ENCODE data around the gene ATP7A. TPM values are rescaled to one million over a fixed set of nuclear protein-coding genes. Genes with fewer than 3 reads are reported as not detected.

The ATP7A gene
- total RNA-seq, 2 experiments from 2014 or later: 8.0 TPM

- H3K4me1 Mint-ChIP-seq (ENCODE audit: low read depth): no peaks in the 10 kb centered on the region
- CTCF ChIA-PET: no interaction called here
- no peak for DNase-seq
- H3K27me3 Mint-ChIP-seq: no peaks in the 10 kb centered on the region
- no peaks in the 10 kb centered on the region for H3K9me3 Mint-ChIP-seq
- intact Hi-C loops (cut with micrococcal nuclease): loop anchor here (5.0 kb wide), 1 partner anchor 35 kb away; no protein-coding TSS in a partner anchor
- peaks cover 8% of the 10 kb centered on the region for H3K36me3 Mint-ChIP-seq
- POLR2A ChIA-PET: no interaction called here
- H3K4me3 Mint-ChIP-seq: no peak overlapping the region
- H3K27ac Mint-ChIP-seq: no peak overlapping the region
These were observed 67.0 kb downstream of the ATP7A start for GRCh38 chrX:77977518-77977917.

DNA sequence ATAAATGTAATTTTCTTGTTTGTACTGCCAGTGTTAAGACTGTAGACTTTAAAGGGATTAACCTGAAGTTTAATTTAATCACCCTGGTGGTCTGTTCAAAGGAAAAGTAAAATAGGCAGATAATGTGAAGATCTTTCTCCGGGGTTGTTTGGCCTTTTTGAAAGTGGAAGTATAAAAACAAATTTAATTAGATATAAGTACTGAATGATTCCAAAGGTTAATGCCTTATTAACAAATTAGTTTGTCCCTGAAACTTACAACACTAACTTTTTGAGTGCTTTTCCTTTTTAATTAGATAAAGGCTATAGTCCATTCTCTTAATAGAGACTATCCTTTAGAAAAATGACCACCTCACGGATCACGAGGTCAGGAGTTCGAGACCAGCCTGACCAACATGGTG is 69.4 kb downstream of the ATP7A start:
- H3K36me3 Mint-ChIP-seq: peaks cover 8% of the 10 kb centered on the region
- H3K27ac Mint-ChIP-seq: no peak overlapping the region
- no peaks in the 10 kb centered on the region for H3K4me1 Mint-ChIP-seq (ENCODE audit: low read depth)
- H3K27me3 Mint-ChIP-seq: no peaks in the 10 kb centered on the region
- intact Hi-C loops (cut with micrococcal nuclease): loop anchor here (5.0 kb wide), 1 partner anchor 32 kb away; no protein-coding TSS in a partner anchor
- ChIA-PET CTCF (no interaction called here), POLR2A (no interaction called here)
- H3K9me3 Mint-ChIP-seq: no peaks in the 10 kb centered on the region
- H3K4me3 Mint-ChIP-seq: no peak overlapping the region
- no peak for DNase-seq

DNA sequence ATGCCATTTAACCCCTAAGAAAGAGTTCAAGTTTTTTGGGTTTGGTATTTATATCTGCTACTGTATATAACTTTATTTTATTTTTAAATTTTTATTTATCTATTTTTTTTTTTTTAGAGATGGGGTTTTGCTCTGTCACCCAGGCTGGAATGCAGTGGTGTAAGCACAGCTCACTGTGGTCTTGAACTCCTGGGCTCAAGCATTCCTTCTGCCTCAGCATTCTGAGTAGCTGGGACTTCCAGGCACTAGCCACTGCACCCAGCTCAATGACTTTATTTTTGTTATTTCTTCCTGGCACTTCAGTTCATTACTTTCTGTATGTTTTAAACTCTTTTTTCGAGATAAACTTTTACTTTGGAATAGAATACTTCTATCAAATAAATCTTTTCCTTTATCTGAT is 101.4 kb downstream of the ATP7A start:
- intact Hi-C loops (cut with micrococcal nuclease): loop anchor here (5.0 kb wide), 1 partner anchor 35 kb away; no protein-coding TSS in a partner anchor
- POLR2A ChIA-PET: no interaction called here
- Mint-ChIP-seq H3K4me3 (no peak overlapping the region), H3K9me3 (no peaks in the 10 kb centered on the region), H3K36me3 (peaks cover 9% of the 10 kb centered on the region), H3K4me1 (ENCODE audit: low read depth) (no peaks in the 10 kb centered on the region), H3K27me3 (no peaks in the 10 kb centered on the region), H3K27ac (no peak overlapping the region)
- CTCF ChIA-PET: no interaction called here
- DNase-seq: no peak

DNA sequence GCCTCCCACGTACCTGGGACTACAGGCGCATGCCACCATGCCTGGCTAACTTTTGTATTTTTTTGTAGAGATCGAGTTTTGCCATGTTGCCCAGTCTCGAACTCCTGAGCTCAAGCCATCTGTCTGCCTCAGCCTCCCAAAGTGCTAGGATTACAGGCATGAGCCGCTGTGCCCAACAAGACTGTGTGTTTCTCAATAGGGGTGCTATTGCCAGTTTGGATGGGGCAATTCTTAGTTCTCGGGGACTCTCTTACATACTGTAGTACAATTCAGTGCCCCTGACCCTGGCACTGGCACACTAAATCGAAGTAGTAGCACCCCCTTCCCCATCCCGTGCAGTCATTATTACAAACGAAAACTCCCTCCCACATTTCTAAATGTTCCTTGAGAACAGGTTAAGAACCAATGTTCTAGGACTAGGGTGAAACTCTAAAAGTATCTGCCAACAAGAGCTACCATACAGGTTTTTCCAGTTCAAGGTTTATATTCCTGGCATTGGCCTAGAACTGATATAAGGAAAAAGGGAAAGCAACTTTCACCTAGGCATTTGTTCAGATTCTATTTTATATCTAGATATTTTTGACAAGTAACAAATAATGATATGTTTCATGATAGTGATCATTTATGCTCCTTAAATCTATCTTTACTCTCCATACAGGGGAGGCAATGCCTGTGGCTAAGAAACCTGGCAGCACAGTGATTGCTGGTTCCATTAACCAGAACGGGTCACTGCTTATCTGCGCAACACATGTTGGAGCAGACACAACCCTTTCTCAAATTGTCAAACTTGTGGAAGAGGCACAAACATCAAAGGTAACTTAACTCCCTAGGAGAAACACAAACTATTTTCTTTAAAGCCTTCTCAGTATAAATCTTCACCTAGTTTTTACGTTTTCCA is 109.3 kb downstream of the ATP7A start:
- Mint-ChIP-seq H3K27ac (no peak overlapping the region), H3K9me3 (no peaks in the 10 kb centered on the region), H3K4me1 (ENCODE audit: low read depth) (peaks cover 8% of the 10 kb centered on the region), H3K4me3 (no peak overlapping the region), H3K36me3 (peaks cover 9% of the 10 kb centered on the region), H3K27me3 (no peaks in the 10 kb centered on the region)
- ChIA-PET CTCF (no interaction called here), POLR2A (interaction anchor here (0.5 kb wide), 1 partner anchor 37 kb away, joined by 3 read pairs; no protein-coding TSS in a partner anchor)
- intact Hi-C loops (cut with micrococcal nuclease): loop anchor here (5.0 kb wide), 1 partner anchor 72 kb away; no protein-coding TSS in a partner anchor
- no peak for DNase-seq

DNA sequence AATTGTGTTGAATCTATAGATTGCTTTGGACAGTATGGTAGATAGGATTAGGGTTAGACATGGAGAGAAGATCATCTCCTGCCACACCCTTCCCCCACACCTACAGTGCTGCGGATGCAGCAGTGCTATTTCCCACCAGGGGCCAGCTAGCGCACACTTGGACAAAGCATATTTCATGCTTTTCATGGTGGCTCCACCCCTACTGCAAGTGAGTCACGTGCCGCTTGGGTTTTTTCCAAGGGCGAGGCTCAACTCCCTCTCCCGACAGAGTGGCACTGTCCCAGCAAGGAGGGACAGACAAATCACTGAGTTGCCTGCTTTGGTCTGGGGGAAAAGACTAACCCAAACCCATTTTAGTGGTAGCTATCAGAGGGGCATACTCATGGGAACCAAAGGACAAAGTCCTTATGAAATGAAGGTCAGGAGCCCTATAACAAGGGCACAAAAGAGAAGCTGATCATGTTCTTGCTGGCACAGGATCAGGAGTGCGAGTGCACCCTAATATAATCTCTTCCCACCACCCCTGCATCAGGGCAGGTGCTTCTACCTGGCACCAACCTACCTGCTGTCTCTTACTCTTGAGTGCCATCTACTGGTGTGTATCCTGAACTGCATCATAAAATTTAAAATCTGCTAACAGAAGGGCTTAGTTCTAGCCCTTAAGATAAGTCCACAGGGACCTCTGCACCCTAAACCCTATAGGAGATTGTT is 114.0 kb downstream of the ATP7A start:
- H3K36me3 Mint-ChIP-seq: no peaks in the 10 kb centered on the region
- H3K4me3 Mint-ChIP-seq: no peak overlapping the region
- H3K9me3 Mint-ChIP-seq: no peaks in the 10 kb centered on the region
- no peaks in the 10 kb centered on the region for H3K27me3 Mint-ChIP-seq
- no peaks in the 10 kb centered on the region for H3K4me1 Mint-ChIP-seq (ENCODE audit: low read depth)
- intact Hi-C loops (cut with micrococcal nuclease): loop anchor here (1.0 to 5.0 kb wide), 2 partner anchors 68 to 114 kb away; partner anchors contain the start of gene ATP7A
- DNase-seq: peak; percentile 10
- no peak overlapping the region for H3K27ac Mint-ChIP-seq
- ChIA-PET POLR2A (interaction anchor here (1.2 kb wide), 1 partner anchor 125 kb away, joined by 3 read pairs; the partner anchor contains the start of gene COX7B), CTCF (interaction anchor here (0.5 to 2.6 kb wide), 17 partner anchors 9 to 1012 kb away, joined by 3 to 27 read pairs (median 4); partner anchors contain the start of genes ATP7A, COX7B, MAGT1 and PGK1)

DNA sequence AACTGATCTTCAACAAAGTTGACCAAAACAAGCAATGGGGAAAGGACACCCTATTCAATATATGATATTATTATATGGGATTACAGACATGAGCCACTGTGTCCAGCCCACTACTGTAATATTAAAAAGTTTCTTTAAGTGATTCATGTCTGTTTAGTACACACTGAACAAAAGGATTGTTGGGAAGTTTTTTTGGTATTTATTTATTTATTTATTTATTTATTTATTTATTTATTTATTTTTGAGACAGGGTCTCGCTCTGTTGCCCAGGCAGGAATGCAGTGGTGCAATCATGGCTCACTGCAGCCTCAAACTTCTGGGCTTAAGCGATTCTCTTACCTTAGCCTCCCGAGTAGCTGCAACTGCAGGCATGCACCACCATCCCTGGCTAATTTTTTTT is 117.3 kb downstream of the ATP7A start:
- ChIA-PET POLR2A (no interaction called here), CTCF (no interaction called here)
- Mint-ChIP-seq H3K9me3 (no peaks in the 10 kb centered on the region), H3K27me3 (no peaks in the 10 kb centered on the region), H3K4me1 (ENCODE audit: low read depth) (no peaks in the 10 kb centered on the region), H3K4me3 (no peak overlapping the region), H3K27ac (no peak overlapping the region), H3K36me3 (no peaks in the 10 kb centered on the region)
- DNase-seq: no peak
- intact Hi-C loops (cut with micrococcal nuclease): no loop called here

- no peaks in the 10 kb centered on the region for H3K4me1 Mint-ChIP-seq (ENCODE audit: low read depth)
- CTCF ChIA-PET: no interaction called here
- H3K27me3 Mint-ChIP-seq: no peaks in the 10 kb centered on the region
- H3K4me3 Mint-ChIP-seq: no peak overlapping the region
- POLR2A ChIA-PET: no interaction called here
- no peaks in the 10 kb centered on the region for H3K9me3 Mint-ChIP-seq
- no peak overlapping the region for H3K27ac Mint-ChIP-seq
- no peaks in the 10 kb centered on the region for H3K36me3 Mint-ChIP-seq
- DNase-seq: peak; percentile 19
- intact Hi-C loops (cut with micrococcal nuclease): no loop called here
These were observed 119.2 kb downstream of the ATP7A start for GRCh38 chrX:78029663-78030062.

- no peaks in the 10 kb centered on the region for H3K4me1 Mint-ChIP-seq (ENCODE audit: low read depth)
- POLR2A ChIA-PET: no interaction called here
- CTCF ChIA-PET: interaction anchor here (2.1 kb wide), 1 partner anchor 10 kb away, joined by 7 read pairs; no protein-coding TSS in a partner anchor
- H3K27me3 Mint-ChIP-seq: no peaks in the 10 kb centered on the region
- no peak for DNase-seq
- H3K27ac Mint-ChIP-seq: no peak overlapping the region
- no peaks in the 10 kb centered on the region for H3K9me3 Mint-ChIP-seq
- no peak overlapping the region for H3K4me3 Mint-ChIP-seq
- peaks cover 2% of the 10 kb centered on the region for H3K36me3 Mint-ChIP-seq
- intact Hi-C loops (cut with micrococcal nuclease): no loop called here
These were observed 124.6 kb downstream of the ATP7A start for GRCh38 chrX:78035061-78035460.

DNA sequence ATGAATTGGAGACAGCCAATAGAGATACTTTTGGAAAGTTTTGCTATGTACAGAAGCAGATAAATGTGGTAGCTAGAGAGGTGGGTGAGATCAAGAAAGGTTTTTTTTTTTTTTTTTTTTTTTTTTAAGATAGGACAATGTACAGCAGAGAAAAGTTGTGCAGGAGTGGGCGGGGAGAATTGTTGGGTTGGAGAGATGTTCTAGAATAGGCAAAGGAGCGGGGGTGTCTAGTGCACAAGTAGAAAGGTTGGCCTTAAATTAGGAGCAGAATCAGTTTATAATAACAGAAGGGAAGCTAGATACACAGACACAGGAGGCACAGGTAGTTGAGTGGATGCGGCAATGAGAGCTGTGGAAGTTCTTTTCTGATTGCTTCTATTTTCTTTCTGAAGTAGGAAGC is 127.4 kb downstream of the ATP7A start:
- CTCF ChIA-PET: no interaction called here
- H3K4me3 Mint-ChIP-seq: no peak overlapping the region
- H3K27me3 Mint-ChIP-seq: no peaks in the 10 kb centered on the region
- peaks cover 4% of the 10 kb centered on the region for H3K36me3 Mint-ChIP-seq
- POLR2A ChIA-PET: no interaction called here
- intact Hi-C loops (cut with micrococcal nuclease): no loop called here
- H3K27ac Mint-ChIP-seq: no peak overlapping the region
- no peaks in the 10 kb centered on the region for H3K4me1 Mint-ChIP-seq (ENCODE audit: low read depth)
- no peak for DNase-seq
- H3K9me3 Mint-ChIP-seq: no peaks in the 10 kb centered on the region

- no peak for DNase-seq
- Mint-ChIP-seq H3K27me3 (no peaks in the 10 kb centered on the region), H3K9me3 (no peaks in the 10 kb centered on the region), H3K36me3 (peaks cover 11% of the 10 kb centered on the region), H3K27ac (no peak overlapping the region), H3K4me1 (ENCODE audit: low read depth) (no peaks in the 10 kb centered on the region), H3K4me3 (no peak overlapping the region)
- intact Hi-C loops (cut with micrococcal nuclease): no loop called here
- ChIA-PET POLR2A (no interaction called here), CTCF (no interaction called here)
These were observed 132.1 kb downstream of the ATP7A start for GRCh38 chrX:78042601-78043000.

- no peaks in the 10 kb centered on the region for H3K9me3 Mint-ChIP-seq
- intact Hi-C loops (cut with micrococcal nuclease): no loop called here
- ChIA-PET CTCF (no interaction called here), POLR2A (no interaction called here)
- no peak overlapping the region for H3K4me3 Mint-ChIP-seq
- no peaks in the 10 kb centered on the region for H3K27me3 Mint-ChIP-seq
- no peaks in the 10 kb centered on the region for H3K4me1 Mint-ChIP-seq (ENCODE audit: low read depth)
- no peak overlapping the region for H3K27ac Mint-ChIP-seq
- peaks cover 9% of the 10 kb centered on the region for H3K36me3 Mint-ChIP-seq
- no peak for DNase-seq
These were observed 135.9 kb downstream of the ATP7A start for GRCh38 chrX:78046362-78046761.

GRCh38 chrX:78048052-78048451 is 137.6 kb downstream of the ATP7A start:
- Mint-ChIP-seq H3K36me3 (peaks cover 7% of the 10 kb centered on the region), H3K4me1 (ENCODE audit: low read depth) (no peaks in the 10 kb centered on the region), H3K27me3 (no peaks in the 10 kb centered on the region), H3K4me3 (no peak overlapping the region), H3K27ac (no peak overlapping the region), H3K9me3 (peaks cover 10% of the 10 kb centered on the region)
- CTCF ChIA-PET: interaction anchor here (1.5 kb wide), 1 partner anchor 23 kb away, joined by 4 read pairs; no protein-coding TSS in a partner anchor
- intact Hi-C loops (cut with micrococcal nuclease): no loop called here
- POLR2A ChIA-PET: no interaction called here
- DNase-seq: no peak

All from activated CD4-positive, alpha-beta memory T cell treated with anti-CD3 and anti-CD28 coated beads for 36 hours (primary cell).